Mesothelial cell of epicardium (in vitro differentiated cells): ENCODE measurements around the gene SMTN. TPM values are rescaled to one million over a fixed set of nuclear protein-coding genes. Genes with fewer than 3 reads are reported as not detected.

Experiments
- DNase-seq, 2 experiments: peaks; one replicate each; pipeline ENCODE4 v3.0.0; 2021; ENCODE audit warnings: low spot score in 2 of 2; ENCODE audit not compliant: unreplicated experiment in 2 of 2
- H3K27ac Mint-ChIP-seq: 2 replicates; pipeline ENCODE4 v1.8.0; 2021; ENCODE audit warnings: mixed read lengths
- H3K27me3 Mint-ChIP-seq: 2 replicates; pipeline ENCODE4 v1.8.0; 2021; ENCODE audit warnings: low read depth, mixed read lengths
- H3K36me3 Mint-ChIP-seq: 2 replicates; pipeline ENCODE4 v1.8.0; 2021; ENCODE audit warnings: mixed read lengths
- H3K4me1 Mint-ChIP-seq: 2 replicates; pipeline ENCODE4 v1.8.0; 2021; ENCODE audit warnings: mixed read lengths
- H3K4me3 Mint-ChIP-seq: 2 replicates; pipeline ENCODE4 v1.8.0; 2021; ENCODE audit warnings: mild to moderate bottlenecking, moderate library complexity, mixed read lengths
- H3K9me3 Mint-ChIP-seq: 2 replicates; pipeline ENCODE4 v1.8.0; 2021; ENCODE audit warnings: mixed read lengths
- CTCF ChIP-seq: fragments of 200-600 bp; sonication (generic); IDR thresholded peaks from one replicate; pipeline ENCODE4 v1.5.0; 2021; ENCODE audit warnings: antibody characterized with exemption; ENCODE audit not compliant: unreplicated experiment
- total RNA-seq: library from RNA; stranded (reverse); gene quantifications from 3 replicates; pipeline ENCODE4 v1.2.1, GENCODE V29; 2021

SMTN gene
- total RNA-seq, 1 donor from 2014 or later: 67.0 TPM

GRCh38 chr22:31124811-31125465 is 43.8 kb downstream of the SMTN start:
- Mint-ChIP-seq H3K27ac (no peak overlapping the region), H3K27me3 (no peaks in the 10 kb centered on the region), H3K9me3 (no peaks in the 10 kb centered on the region), H3K4me1 (peaks cover 16% of the 10 kb centered on the region), H3K4me3 (no peak overlapping the region), H3K36me3 (no peaks in the 10 kb centered on the region)
- no peak for DNase-seq
- TF ChIP-seq CTCF: no peak

GRCh38 chr22:31125521-31126117 is 44.5 kb downstream of the SMTN start:
- no peaks in the 10 kb centered on the region for H3K27me3 Mint-ChIP-seq
- H3K27ac Mint-ChIP-seq: no peak overlapping the region
- peaks cover 16% of the 10 kb centered on the region for H3K4me1 Mint-ChIP-seq
- no peak for TF ChIP-seq CTCF
- no peak overlapping the region for H3K4me3 Mint-ChIP-seq
- no peaks in the 10 kb centered on the region for H3K36me3 Mint-ChIP-seq
- H3K9me3 Mint-ChIP-seq: no peaks in the 10 kb centered on the region
- no peak for DNase-seq

- peaks cover 16% of the 10 kb centered on the region for H3K4me1 Mint-ChIP-seq
- H3K27me3 Mint-ChIP-seq: no peaks in the 10 kb centered on the region
- H3K9me3 Mint-ChIP-seq: no peaks in the 10 kb centered on the region
- no peak overlapping the region for H3K4me3 Mint-ChIP-seq
- TF ChIP-seq CTCF: no peak
- peaks cover 1% of the 10 kb centered on the region for H3K36me3 Mint-ChIP-seq
- no peak overlapping the region for H3K27ac Mint-ChIP-seq
- no peak for DNase-seq
Measured at GRCh38 chr22:31126128-31126868, 45.2 kb downstream of the SMTN start.

GRCh38 chr22:31126869-31127175 is 45.7 kb downstream of the SMTN start:
- TF ChIP-seq CTCF: no peak
- no peaks in the 10 kb centered on the region for H3K9me3 Mint-ChIP-seq
- H3K4me3 Mint-ChIP-seq: no peak overlapping the region

GRCh38 chr22:31127181-31127772 is 46.2 kb downstream of the SMTN start:
- Mint-ChIP-seq H3K4me3 (no peak overlapping the region), H3K4me1 (peaks cover 11% of the 10 kb centered on the region), H3K9me3 (no peaks in the 10 kb centered on the region), H3K27me3 (no peaks in the 10 kb centered on the region), H3K36me3 (peaks cover 1% of the 10 kb centered on the region), H3K27ac (no peak overlapping the region)
- TF ChIP-seq CTCF: no peak
- DNase-seq: no peak

More at GRCh38 chr22:31126869-31127175, 45.7 kb downstream of the SMTN start:
- DNase-seq: no peak
- H3K27me3 Mint-ChIP-seq: no peaks in the 10 kb centered on the region
- H3K27ac Mint-ChIP-seq: no peak overlapping the region
- peaks cover 16% of the 10 kb centered on the region for H3K4me1 Mint-ChIP-seq
- peaks cover 1% of the 10 kb centered on the region for H3K36me3 Mint-ChIP-seq
